DND-41 (cell line): ENCODE data around the gene GPC5.

Experiments used
- ATAC-seq: fragments of 200-7000 bp; cut with Tn5 transposase; 3 replicates; pipeline ENCODE4 v1.9.1; 2021; ENCODE audit warnings: low read depth; ENCODE audit not compliant: insufficient read depth
- DNase-seq: peaks from one replicate; pipeline ENCODE4 v3.0.0-alpha.2; 2020
- H2AFZ ChIP-seq: 2 replicates; pipeline ENCODE4 v1.6.0; 2012; ENCODE audit warnings: low read depth, low read length
- H3K27ac ChIP-seq: 2 replicates; pipeline ENCODE4 v1.5.1; 2012; ENCODE audit warnings: low read length, inconsistent platforms
- H3K27me3 ChIP-seq: fragments of 200-600 bp; sonication (generic); 2 replicates; pipeline ENCODE4 v1.6.0; 2012; ENCODE audit warnings: low read length, mild to moderate bottlenecking, inconsistent platforms; ENCODE audit not compliant: insufficient read depth, poor library complexity
- H3K36me3 ChIP-seq: 2 replicates; pipeline ENCODE4 v1.5.1; 2012; ENCODE audit warnings: low read length, inconsistent platforms; ENCODE audit not compliant: insufficient read depth
- H3K4me1 ChIP-seq: 2 replicates; pipeline ENCODE4 v1.5.1; 2012; ENCODE audit warnings: mild to moderate bottlenecking, low read length; ENCODE audit not compliant: insufficient read depth
- H3K4me2 ChIP-seq: 2 replicates; pipeline ENCODE4 v1.6.0; 2012; ENCODE audit warnings: mild to moderate bottlenecking, moderate library complexity, low read length, inconsistent platforms; ENCODE audit not compliant: insufficient read depth
- H3K4me3 ChIP-seq, 2 experiments: fragments of 200-600 bp in 1 of 2; shearing (Covaris generic) in 1 of 2; 2 replicates each; pipeline ENCODE4 v1.5.1; 2012 to 2016; ENCODE audit warnings: inconsistent platforms in 2 of 2, low read length in 2 of 2, mild to moderate bottlenecking in 2 of 2, low read depth in 1 of 2, moderate library complexity in 1 of 2
- H3K79me2 ChIP-seq: 2 replicates; pipeline ENCODE4 v1.6.0; 2012; ENCODE audit warnings: low read length, inconsistent platforms; ENCODE audit not compliant: insufficient read depth
- H3K9ac ChIP-seq: 2 replicates; pipeline ENCODE4 v1.6.0; 2012; ENCODE audit warnings: low read depth, mild to moderate bottlenecking, inconsistent platforms, low read length, moderate library complexity
- H3K9me3 ChIP-seq: 2 replicates; pipeline ENCODE4 v1.5.1; 2012; ENCODE audit warnings: low read length, moderate library complexity, mild to moderate bottlenecking, inconsistent platforms; ENCODE audit not compliant: insufficient read depth, severe bottlenecking
- H4K20me1 ChIP-seq: 2 replicates; pipeline ENCODE4 v1.6.0; 2012; ENCODE audit warnings: low read length; ENCODE audit not compliant: insufficient read depth
- EZH2 ChIP-seq: IDR thresholded peaks from 3 replicates; pipeline ENCODE4 v1.6.1; 2012; ENCODE audit warnings: borderline replicate concordance, low read depth, mild to moderate bottlenecking, moderate library complexity, low read length, inconsistent platforms; ENCODE audit not compliant: severe bottlenecking
- TF ChIP-seq, protein P1 (sequence below): IDR thresholded peaks from 2 replicates; pipeline ENCODE4 v1.5.1; 2012; ENCODE audit warnings: borderline replicate concordance, low read length, moderate library complexity, mild to moderate bottlenecking; ENCODE audit not compliant: poor library complexity, severe bottlenecking; ENCODE audit errors: extremely low read depth

The GPC5 gene

GRCh38 chr13:91482427-91482826, 84.0 kb downstream of the GPC5 start:
- TF ChIP-seq, protein P1, sequence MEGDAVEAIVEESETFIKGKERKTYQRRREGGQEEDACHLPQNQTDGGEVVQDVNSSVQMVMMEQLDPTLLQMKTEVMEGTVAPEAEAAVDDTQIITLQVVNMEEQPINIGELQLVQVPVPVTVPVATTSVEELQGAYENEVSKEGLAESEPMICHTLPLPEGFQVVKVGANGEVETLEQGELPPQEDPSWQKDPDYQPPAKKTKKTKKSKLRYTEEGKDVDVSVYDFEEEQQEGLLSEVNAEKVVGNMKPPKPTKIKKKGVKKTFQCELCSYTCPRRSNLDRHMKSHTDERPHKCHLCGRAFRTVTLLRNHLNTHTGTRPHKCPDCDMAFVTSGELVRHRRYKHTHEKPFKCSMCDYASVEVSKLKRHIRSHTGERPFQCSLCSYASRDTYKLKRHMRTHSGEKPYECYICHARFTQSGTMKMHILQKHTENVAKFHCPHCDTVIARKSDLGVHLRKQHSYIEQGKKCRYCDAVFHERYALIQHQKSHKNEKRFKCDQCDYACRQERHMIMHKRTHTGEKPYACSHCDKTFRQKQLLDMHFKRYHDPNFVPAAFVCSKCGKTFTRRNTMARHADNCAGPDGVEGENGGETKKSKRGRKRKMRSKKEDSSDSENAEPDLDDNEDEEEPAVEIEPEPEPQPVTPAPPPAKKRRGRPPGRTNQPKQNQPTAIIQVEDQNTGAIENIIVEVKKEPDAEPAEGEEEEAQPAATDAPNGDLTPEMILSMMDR, result no peak
- no peak for TF ChIP-seq EZH2
- H3K4me2 ChIP-seq, result no peak overlapping the region
- H3K9me3 ChIP-seq, result no peaks in the 10 kb centered on the region
- no peak overlapping the region for H3K9ac ChIP-seq
- no peak overlapping the region for H3K4me3 ChIP-seq
- H3K27ac ChIP-seq, result no peak overlapping the region
- H3K36me3 ChIP-seq, result no peaks in the 10 kb centered on the region
- no peaks in the 10 kb centered on the region for H3K79me2 ChIP-seq
- no peak overlapping the region for H2AFZ ChIP-seq
- ATAC-seq (peak; percentile 48; the same call in 2 of the 3 replicates), DNase-seq (no peak)
- H4K20me1 ChIP-seq, result no peaks in the 10 kb centered on the region
- H3K27me3 ChIP-seq, result no peaks in the 10 kb centered on the region
- no peaks in the 10 kb centered on the region for H3K4me1 ChIP-seq

GRCh38 chr13:91491980-91492379, 93.6 kb downstream of the GPC5 start:
- no peaks in the 10 kb centered on the region for H4K20me1 ChIP-seq
- H2AFZ ChIP-seq, result no peak overlapping the region
- H3K79me2 ChIP-seq, result no peaks in the 10 kb centered on the region
- H3K27me3 ChIP-seq, result no peaks in the 10 kb centered on the region
- DNase-seq (no peak), ATAC-seq (no peak)
- H3K9ac ChIP-seq, result no peak overlapping the region
- H3K36me3 ChIP-seq, result no peaks in the 10 kb centered on the region
- TF ChIP-seq EZH2, result no peak
- TF ChIP-seq, protein P1, result no peak
- no peak overlapping the region for H3K4me2 ChIP-seq
- H3K4me3 ChIP-seq, result no peak overlapping the region
- H3K9me3 ChIP-seq, result no peaks in the 10 kb centered on the region
- no peak overlapping the region for H3K27ac ChIP-seq
- H3K4me1 ChIP-seq, result no peaks in the 10 kb centered on the region

- Histone ChIP-seq H3K4me2 (no peak overlapping the region), H3K79me2 (no peaks in the 10 kb centered on the region), H2AFZ (no peak overlapping the region), H3K4me1 (no peaks in the 10 kb centered on the region), H3K9me3 (no peaks in the 10 kb centered on the region), H4K20me1 (no peaks in the 10 kb centered on the region), H3K36me3 (no peaks in the 10 kb centered on the region), H3K9ac (no peak overlapping the region), H3K27me3 (no peaks in the 10 kb centered on the region), H3K27ac (no peak overlapping the region), H3K4me3 (no peak overlapping the region)
- DNase-seq (no peak), ATAC-seq (no peak)
- no peak for TF ChIP-seq EZH2
- TF ChIP-seq, protein P1, result no peak
These were observed 95.0 kb downstream of the GPC5 start for GRCh38 chr13:91493442-91493841.

GRCh38 chr13:91498298-91498697, 99.9 kb downstream of the GPC5 start:
- no peaks in the 10 kb centered on the region for H3K79me2 ChIP-seq
- no peak overlapping the region for H3K4me2 ChIP-seq
- TF ChIP-seq, protein P1, result no peak
- no peak for TF ChIP-seq EZH2
- H3K27ac ChIP-seq, result no peak overlapping the region
- no peaks in the 10 kb centered on the region for H3K4me1 ChIP-seq
- no peak for DNase-seq
- H3K4me3 ChIP-seq, result no peak overlapping the region
- no peaks in the 10 kb centered on the region for H4K20me1 ChIP-seq
- H3K36me3 ChIP-seq, result no peaks in the 10 kb centered on the region
- no peak for ATAC-seq
- no peaks in the 10 kb centered on the region for H3K27me3 ChIP-seq
- no peaks in the 10 kb centered on the region for H3K9me3 ChIP-seq
- H2AFZ ChIP-seq, result no peak overlapping the region
- no peak overlapping the region for H3K9ac ChIP-seq
